Natural killer cell treated with Interleukin-12 subunit alpha and Interleukin-12 subunit beta and Interleukin-15 and Interleukin-18, amount 100 ng/mL, for 72 hours (primary cell): Measurements from ENCODE around the gene SAXO1. TPM values are rescaled to one million over a fixed set of nuclear protein-coding genes. Genes with fewer than 3 reads are reported as not detected.

Experiments used
- ATAC-seq, 2 donors: fragments of 150-1000 bp; cut with Tn5 transposase in 1 of 2; sonication (Bioruptor Pico), chemical (Tn5 transposase) in 1 of 2; 2 replicates each; pipeline ENCODE4 v1.10.0; 2021
- DNase-seq: peaks from one replicate; pipeline ENCODE4 v3.0.0; 2022; ENCODE audit warnings: low spot score
- H3K27ac Mint-ChIP-seq, 2 donors: 1 replicate in 1 of 2; 2 replicates in 1 of 2; pipeline ENCODE4 v1.8.0; 2022; ENCODE audit warnings: mixed read lengths in 2 of 2, mild to moderate bottlenecking in 1 of 2, moderate library complexity in 1 of 2
- H3K27me3 Mint-ChIP-seq, 2 donors: 1 replicate in 1 of 2; 2 replicates in 1 of 2; pipeline ENCODE4 v1.8.0; 2022; ENCODE audit warnings: mixed read lengths in 2 of 2
- H3K36me3 Mint-ChIP-seq: one replicate; pipeline ENCODE4 v1.8.0; 2022; ENCODE audit warnings: mixed read lengths
- H3K4me1 Mint-ChIP-seq, 2 donors: 1 replicate in 1 of 2; 2 replicates in 1 of 2; pipeline ENCODE4 v1.8.0; 2022; ENCODE audit warnings: low read depth in 2 of 2, mixed read lengths in 2 of 2, mild to moderate bottlenecking in 1 of 2
- H3K4me3 Mint-ChIP-seq: one replicate; pipeline ENCODE4 v1.8.0; 2022; ENCODE audit warnings: mixed read lengths
- H3K9me3 Mint-ChIP-seq: 2 replicates; pipeline ENCODE4 v1.8.0; 2022; ENCODE audit warnings: mixed read lengths
- total RNA-seq, 2 donors: library from RNA; stranded (reverse); gene quantifications; one replicate each; pipeline ENCODE4 v1.2.3, GENCODE V29; 2022

The SAXO1 gene
- total RNA-seq, 2 donors from 2014 or later: not detected

- ATAC-seq: peak; percentile 32 to 36
- H3K27ac Mint-ChIP-seq: no peak overlapping the region
- DNase-seq: no peak
- peaks cover 10 to 30% of the 10 kb centered on the region in 2 donors for H3K27me3 Mint-ChIP-seq
- no peaks in the 10 kb centered on the region for H3K4me1 Mint-ChIP-seq
- H3K9me3 Mint-ChIP-seq: no peaks in the 10 kb centered on the region
- H3K4me3 Mint-ChIP-seq: no peak overlapping the region
- H3K36me3 Mint-ChIP-seq: peaks cover 8% of the 10 kb centered on the region
Observed at GRCh38 chr9:18906656-18907395, 126.2 kb downstream of the SAXO1 start.

DNA sequence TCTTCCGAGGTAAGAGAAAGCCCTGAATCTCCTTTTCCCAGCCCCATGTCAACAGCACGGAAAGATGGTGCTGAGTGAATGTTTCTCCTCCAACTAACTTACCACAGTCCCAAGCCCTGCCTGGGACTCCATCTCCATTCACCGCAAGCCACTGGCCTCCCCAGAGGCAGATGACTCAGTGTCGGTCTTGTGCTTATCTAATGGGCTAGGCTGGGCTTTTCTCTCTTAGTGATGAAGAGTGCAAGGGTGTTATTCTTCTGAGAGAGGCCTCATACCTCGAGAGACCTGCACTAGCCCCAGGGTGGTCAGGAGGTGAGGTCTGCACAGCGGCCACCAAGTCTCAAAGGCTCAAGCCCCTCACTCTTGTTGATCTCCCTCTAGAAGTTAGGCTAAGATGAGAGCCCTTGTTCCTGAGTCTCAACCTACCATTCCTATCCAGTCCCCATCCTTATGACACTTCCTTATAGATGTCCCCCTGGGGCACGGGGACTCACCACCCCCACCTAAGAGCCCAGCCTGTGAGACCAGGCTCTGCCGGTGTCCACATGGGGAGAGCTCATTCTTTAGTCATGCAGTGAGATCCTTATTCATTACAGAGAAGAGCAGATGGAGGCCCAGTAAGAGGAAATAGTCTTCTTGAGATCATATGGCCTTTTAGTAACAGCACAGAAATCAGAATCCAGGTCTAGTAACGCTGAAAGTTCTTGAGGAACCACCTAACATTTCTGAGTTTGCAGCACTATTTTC is 127.0 kb downstream of the SAXO1 start:
- peaks cover 10% of the 10 kb centered on the region for H3K36me3 Mint-ChIP-seq
- ATAC-seq (peak in 1 of 2 donors; percentile 46), DNase-seq (no peak)
- no peaks in the 10 kb centered on the region for H3K4me1 Mint-ChIP-seq
- no peak overlapping the region for H3K4me3 Mint-ChIP-seq
- H3K27me3 Mint-ChIP-seq: peaks cover 10 to 31% of the 10 kb centered on the region in 2 donors
- H3K27ac Mint-ChIP-seq: no peak overlapping the region
- no peaks in the 10 kb centered on the region for H3K9me3 Mint-ChIP-seq

DNA sequence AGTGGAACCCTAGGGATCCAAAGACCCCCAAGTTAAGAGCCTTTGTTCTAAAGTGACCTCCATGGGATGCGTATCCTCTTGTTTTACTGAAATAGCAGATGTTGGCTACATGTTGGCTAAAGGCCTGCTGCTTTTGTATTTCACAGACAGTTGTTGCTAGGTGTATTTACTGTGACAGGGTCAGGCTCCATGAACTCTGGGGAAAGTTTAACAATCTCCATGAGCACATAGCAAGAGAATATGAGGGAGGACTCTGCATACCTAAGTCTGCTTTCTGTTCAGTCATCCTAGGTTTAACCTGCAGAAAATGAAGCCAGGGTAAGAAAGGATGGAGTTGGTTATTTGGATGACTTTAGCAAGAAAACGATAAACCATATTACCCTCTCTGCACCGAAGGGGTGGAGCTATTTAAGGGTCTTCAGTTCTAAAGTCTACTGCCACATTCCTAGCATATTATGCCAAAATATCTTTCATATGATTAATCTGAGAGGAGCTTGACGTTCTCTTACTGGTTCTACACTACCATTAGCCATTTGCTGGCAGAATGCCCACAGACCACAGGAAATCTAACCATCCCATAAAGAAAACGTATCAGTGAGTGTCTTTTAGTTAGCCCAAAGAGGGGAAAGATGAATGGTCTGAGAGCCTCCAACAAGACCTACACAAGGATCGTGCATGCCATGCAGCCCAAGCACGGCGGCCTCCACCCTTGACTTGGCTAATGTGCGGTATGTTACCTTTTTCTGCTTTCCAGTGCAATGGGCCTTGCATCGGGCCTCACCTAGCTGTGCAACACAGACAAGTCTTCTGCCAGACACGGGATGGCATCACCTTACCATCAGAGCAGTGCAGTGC is 127.8 kb downstream of the SAXO1 start:
- no peak for ATAC-seq
- Mint-ChIP-seq H3K4me1 (no peaks in the 10 kb centered on the region), H3K4me3 (no peak overlapping the region), H3K27me3 (peaks cover 10 to 27% of the 10 kb centered on the region in 2 donors), H3K36me3 (peaks cover 10% of the 10 kb centered on the region), H3K9me3 (peaks cover 2% of the 10 kb centered on the region), H3K27ac (no peak overlapping the region)
- no peak for DNase-seq

GRCh38 chr9:18903450-18903849 is 129.6 kb downstream of the SAXO1 start:
- ATAC-seq: no peak
- peaks cover 5 to 19% of the 10 kb centered on the region in 2 donors for H3K27me3 Mint-ChIP-seq
- no peak for DNase-seq
- peaks cover 5% of the 10 kb centered on the region for H3K9me3 Mint-ChIP-seq
- H3K27ac Mint-ChIP-seq: no peak overlapping the region
- no peaks in the 10 kb centered on the region for H3K4me1 Mint-ChIP-seq
- H3K4me3 Mint-ChIP-seq: no peak overlapping the region
- H3K36me3 Mint-ChIP-seq: peaks cover 10% of the 10 kb centered on the region

DNA sequence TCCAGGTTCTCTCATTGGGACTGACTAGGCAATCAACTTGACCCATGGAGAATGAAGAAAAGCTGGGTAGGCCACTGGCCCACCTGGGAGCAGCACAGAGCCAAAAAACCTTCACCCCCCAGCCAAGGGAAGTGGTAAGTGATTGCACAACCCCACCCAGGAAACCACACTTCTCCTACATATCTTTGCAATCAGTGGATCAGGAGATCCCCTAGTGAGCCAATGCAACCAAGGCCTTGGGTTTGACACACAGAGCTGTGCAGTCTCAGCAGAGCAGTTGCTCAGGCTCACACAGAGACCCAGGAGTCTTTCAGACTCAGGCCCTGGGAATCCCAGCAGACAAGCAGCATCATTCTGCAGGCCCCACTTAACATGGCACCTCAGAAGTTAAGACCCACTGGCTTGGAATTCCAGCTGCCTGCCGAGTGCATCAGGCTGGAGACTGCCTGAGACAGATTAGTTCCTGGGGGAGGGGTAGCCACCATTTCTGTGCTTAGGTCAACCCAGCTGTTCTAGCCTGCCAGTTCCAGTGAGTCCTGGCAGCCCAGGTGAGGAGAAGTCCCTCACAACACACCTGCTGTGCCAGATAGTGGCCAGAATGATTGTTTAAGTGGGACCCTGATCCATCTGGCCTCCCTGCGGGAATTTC is 136.4 kb downstream of the SAXO1 start:
- H3K27ac Mint-ChIP-seq: no peak overlapping the region

GRCh38 chr9:18896004-18896403 is 137.0 kb downstream of the SAXO1 start:
- no peak for ATAC-seq
- Mint-ChIP-seq H3K4me3 (no peak overlapping the region), H3K27ac (no peak overlapping the region), H3K27me3 (peaks cover 3 to 8% of the 10 kb centered on the region in 2 donors), H3K4me1 (no peaks in the 10 kb centered on the region), H3K9me3 (peaks cover 17% of the 10 kb centered on the region), H3K36me3 (peaks cover 15% of the 10 kb centered on the region)
- no peak for DNase-seq

More for the DNA sequence above, 136.4 kb downstream of the SAXO1 start:
- Mint-ChIP-seq H3K4me1 (no peaks in the 10 kb centered on the region), H3K36me3 (peaks cover 15% of the 10 kb centered on the region), H3K27me3 (peaks cover 3 to 6% of the 10 kb centered on the region in 2 donors), H3K4me3 (no peak overlapping the region), H3K9me3 (peaks cover 17% of the 10 kb centered on the region)
- DNase-seq (no peak), ATAC-seq (peak; percentile 60 to 69)

- DNase-seq: no peak
- Mint-ChIP-seq H3K27me3 (peaks cover 7 to 8% of the 10 kb centered on the region in 2 donors), H3K4me1 (no peaks in the 10 kb centered on the region), H3K36me3 (peaks cover 15% of the 10 kb centered on the region), H3K4me3 (no peak overlapping the region), H3K9me3 (peaks cover 12% of the 10 kb centered on the region), H3K27ac (no peak overlapping the region)
- no peak for ATAC-seq
Observed at GRCh38 chr9:18893491-18893890, 139.5 kb downstream of the SAXO1 start.

DNA sequence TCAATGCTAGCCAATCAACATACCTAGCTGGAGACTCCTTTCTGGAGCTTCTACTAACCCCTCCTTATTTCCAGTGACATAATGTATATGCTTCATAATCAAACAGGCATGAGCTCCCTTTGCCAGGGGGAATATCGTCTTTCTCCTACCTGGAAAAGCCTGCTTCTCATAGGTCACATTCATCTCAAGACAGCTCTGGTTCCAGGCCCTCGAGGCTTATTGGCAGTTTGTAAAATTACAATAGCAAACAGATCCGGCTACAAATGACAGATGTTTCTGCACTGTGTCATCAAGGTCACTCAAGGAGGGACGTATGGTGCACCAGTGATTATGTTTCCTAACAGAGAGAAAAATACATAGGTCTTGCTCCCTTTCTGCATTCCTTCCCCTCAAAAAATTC is 140.0 kb downstream of the SAXO1 start:
- Mint-ChIP-seq H3K36me3 (peaks cover 15% of the 10 kb centered on the region), H3K9me3 (peaks cover 12% of the 10 kb centered on the region), H3K27ac (no peak overlapping the region), H3K27me3 (peaks cover 4 to 8% of the 10 kb centered on the region in 2 donors), H3K4me1 (no peaks in the 10 kb centered on the region), H3K4me3 (no peak overlapping the region)
- ATAC-seq: no peak
- DNase-seq: no peak

DNA sequence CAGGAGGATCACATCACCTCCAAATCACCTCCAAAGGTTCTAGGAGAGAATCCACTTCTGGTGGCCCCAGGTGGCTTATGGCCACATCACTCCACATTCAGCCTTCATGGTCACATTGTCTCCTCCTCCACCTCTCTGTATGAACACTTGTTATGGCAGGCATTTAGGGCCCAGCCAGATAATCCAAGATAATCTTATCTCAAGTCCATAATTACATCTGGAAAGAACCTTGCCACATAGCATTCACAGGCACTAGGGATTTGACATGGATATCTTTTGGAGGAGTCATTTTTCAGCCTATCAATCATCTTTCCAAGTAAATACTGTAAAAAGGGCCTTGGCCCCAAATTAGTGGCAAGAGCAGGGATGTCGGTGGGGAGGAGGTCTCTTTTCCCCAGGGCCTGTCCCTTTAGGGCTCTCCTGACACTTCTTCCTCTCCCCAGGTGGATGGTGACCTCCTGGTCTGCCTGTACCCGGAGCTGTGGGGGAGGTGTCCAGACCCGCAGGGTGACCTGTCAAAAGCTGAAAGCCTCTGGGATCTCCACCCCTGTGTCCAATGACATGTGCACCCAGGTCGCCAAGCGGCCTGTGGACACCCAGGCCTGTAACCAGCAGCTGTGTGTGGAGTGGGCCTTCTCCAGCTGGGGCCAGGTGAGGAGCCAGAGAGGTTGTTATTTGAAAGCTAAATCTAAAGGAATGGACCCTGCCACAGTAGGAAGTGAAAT is 140.9 kb downstream of the SAXO1 start:
- peaks cover 4 to 8% of the 10 kb centered on the region in 2 donors for H3K27me3 Mint-ChIP-seq
- ATAC-seq (peak in 1 of 2 donors; percentile 48), DNase-seq (no peak)
- peaks cover 15% of the 10 kb centered on the region for H3K36me3 Mint-ChIP-seq
- H3K4me1 Mint-ChIP-seq: no peaks in the 10 kb centered on the region
- no peak overlapping the region for H3K4me3 Mint-ChIP-seq
- H3K9me3 Mint-ChIP-seq: peaks cover 12% of the 10 kb centered on the region
- no peak overlapping the region for H3K27ac Mint-ChIP-seq

DNA sequence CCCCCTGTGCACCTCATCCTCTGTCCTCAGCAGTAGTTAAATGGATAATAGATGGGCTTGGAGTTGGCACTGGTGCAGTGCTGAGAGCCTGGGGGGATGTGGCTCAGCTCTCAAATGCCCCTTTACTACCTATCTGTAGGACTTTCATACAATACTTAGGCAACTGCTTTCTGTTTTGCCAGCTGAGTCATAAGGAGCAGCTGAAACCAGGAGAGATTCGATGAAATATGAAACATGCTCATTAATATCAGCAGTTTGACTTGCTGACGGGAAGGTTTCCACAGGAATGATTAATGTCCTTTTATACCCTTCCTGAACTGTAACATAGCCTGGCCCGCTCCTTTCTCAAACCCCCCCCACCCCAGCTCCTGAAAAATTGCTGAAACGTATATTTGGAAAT is 142.6 kb downstream of the SAXO1 start:
- no peaks in the 10 kb centered on the region for H3K4me1 Mint-ChIP-seq
- DNase-seq: no peak
- H3K27ac Mint-ChIP-seq: no peak overlapping the region
- H3K4me3 Mint-ChIP-seq: no peak overlapping the region
- peaks cover 6% of the 10 kb centered on the region for H3K9me3 Mint-ChIP-seq
- no peak for ATAC-seq
- peaks cover 4 to 10% of the 10 kb centered on the region in 2 donors for H3K27me3 Mint-ChIP-seq
- peaks cover 6% of the 10 kb centered on the region for H3K36me3 Mint-ChIP-seq

DNA sequence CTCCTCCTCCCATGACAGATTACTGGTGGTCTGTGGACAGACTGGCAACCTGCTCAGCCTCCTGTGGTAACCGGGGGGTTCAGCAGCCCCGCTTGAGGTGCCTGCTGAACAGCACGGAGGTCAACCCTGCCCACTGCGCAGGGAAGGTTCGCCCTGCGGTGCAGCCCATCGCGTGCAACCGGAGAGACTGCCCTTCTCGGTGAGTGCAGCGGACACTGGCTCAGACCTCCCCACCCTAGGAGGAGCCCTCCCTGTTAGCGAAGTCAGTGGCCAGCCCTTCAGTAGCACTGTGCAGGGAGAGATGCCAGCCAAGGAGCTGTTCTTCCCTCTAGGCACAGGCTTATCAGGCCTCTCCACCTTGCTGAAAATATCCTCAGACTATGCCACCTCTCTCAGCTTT is 143.5 kb downstream of the SAXO1 start:
- no peak overlapping the region for H3K27ac Mint-ChIP-seq
- ATAC-seq (peak in 1 of 2 donors; percentile 36), DNase-seq (no peak)
- H3K4me3 Mint-ChIP-seq: no peak overlapping the region
- peaks cover 3% of the 10 kb centered on the region for H3K36me3 Mint-ChIP-seq
- no peaks in the 10 kb centered on the region for H3K4me1 Mint-ChIP-seq
- peaks cover 6 to 19% of the 10 kb centered on the region in 2 donors for H3K27me3 Mint-ChIP-seq
- H3K9me3 Mint-ChIP-seq: peaks cover 3% of the 10 kb centered on the region

DNA sequence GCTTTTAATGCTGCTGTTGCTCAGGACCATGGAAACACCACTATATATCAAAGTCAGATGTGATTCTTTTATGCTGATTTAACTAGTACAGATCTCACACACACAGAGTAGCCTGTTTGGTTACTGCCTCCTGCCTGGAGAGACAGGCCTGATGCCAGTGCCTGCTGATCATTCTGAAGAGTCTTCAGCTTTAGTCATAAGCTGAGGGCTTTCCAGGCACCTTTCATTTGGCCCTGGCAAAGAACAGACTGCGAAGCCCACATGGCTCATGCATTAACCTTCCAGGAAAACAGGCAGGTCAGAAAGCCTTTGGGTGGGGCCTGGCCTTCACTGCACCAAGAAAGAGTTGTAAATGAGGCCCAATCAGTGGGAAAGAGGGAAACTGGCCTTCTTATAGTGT is 144.7 kb downstream of the SAXO1 start:
- Mint-ChIP-seq H3K9me3 (no peaks in the 10 kb centered on the region), H3K27ac (no peak overlapping the region), H3K36me3 (no peaks in the 10 kb centered on the region), H3K27me3 (peaks cover 8 to 26% of the 10 kb centered on the region in 2 donors), H3K4me3 (no peak overlapping the region), H3K4me1 (no peaks in the 10 kb centered on the region)
- no peak for ATAC-seq
- DNase-seq: no peak

DNA sequence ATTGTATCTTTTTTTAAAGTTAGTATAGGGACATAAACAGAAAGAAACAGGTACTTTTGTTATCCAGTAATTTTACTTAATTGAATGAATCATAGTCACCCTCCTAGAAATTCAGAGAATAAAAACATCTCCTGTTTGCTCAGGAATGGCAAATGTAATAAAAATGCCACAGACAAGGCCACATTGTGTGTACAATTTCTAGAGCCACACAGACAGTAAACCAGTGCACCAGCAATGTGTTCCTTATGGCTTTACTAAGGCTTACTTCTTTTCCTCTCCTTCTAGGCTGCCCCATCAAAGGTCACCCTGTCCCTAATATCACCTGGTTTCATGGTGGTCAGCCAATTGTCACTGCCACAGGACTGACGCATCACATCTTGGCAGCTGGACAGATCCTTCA is 145.5 kb downstream of the SAXO1 start:
- DNase-seq (no peak), ATAC-seq (no peak)
- Mint-ChIP-seq H3K4me1 (no peaks in the 10 kb centered on the region), H3K36me3 (no peaks in the 10 kb centered on the region), H3K9me3 (no peaks in the 10 kb centered on the region), H3K27me3 (peaks cover 8 to 29% of the 10 kb centered on the region in 2 donors), H3K27ac (no peak overlapping the region), H3K4me3 (no peak overlapping the region)
